GM12864 (cell line): ENCODE data around the gene FREM3.

Source experiments
- DNase-seq: peaks from one replicate; pipeline ENCODE4 v3.0.0-alpha.2; 2011; ENCODE audit warnings: low read depth
- H3K4me3 ChIP-seq: 2 replicates; pipeline ENCODE4 v1.5.1; 2011; ENCODE audit warnings: mild to moderate bottlenecking, low read depth, low read length, control low read depth
- TF ChIP-seq, protein P1 (sequence below): IDR thresholded peaks from 2 replicates; pipeline ENCODE4 v1.5.1; 2011; ENCODE audit warnings: low read depth, mild to moderate bottlenecking, moderate library complexity, low read length, control low read depth, inconsistent platforms; ENCODE audit errors: missing control alignments

FREM3 gene

DNA sequence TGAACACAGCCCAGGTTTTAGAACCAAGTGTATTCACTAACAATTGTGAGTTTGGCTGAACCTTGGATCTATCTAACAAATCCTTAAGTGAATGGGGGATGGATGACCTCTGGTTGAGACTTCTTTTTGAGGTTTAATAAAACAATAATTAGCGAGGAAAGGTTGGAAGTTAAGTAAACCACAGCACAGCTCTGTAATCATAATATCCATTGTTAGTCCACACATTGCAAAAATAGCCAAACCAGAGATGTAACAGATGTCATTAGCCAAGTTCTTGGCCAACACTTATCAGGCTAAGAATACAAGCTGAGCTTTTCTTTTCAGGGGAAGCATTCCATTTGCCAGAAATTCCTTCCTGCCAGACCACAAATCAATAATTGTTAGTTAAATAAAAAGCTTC lies 59.1 kb downstream of the FREM3 start:
- H3K4me3 ChIP-seq, result no peak overlapping the region
- no peak for DNase-seq
- TF ChIP-seq, protein P1, sequence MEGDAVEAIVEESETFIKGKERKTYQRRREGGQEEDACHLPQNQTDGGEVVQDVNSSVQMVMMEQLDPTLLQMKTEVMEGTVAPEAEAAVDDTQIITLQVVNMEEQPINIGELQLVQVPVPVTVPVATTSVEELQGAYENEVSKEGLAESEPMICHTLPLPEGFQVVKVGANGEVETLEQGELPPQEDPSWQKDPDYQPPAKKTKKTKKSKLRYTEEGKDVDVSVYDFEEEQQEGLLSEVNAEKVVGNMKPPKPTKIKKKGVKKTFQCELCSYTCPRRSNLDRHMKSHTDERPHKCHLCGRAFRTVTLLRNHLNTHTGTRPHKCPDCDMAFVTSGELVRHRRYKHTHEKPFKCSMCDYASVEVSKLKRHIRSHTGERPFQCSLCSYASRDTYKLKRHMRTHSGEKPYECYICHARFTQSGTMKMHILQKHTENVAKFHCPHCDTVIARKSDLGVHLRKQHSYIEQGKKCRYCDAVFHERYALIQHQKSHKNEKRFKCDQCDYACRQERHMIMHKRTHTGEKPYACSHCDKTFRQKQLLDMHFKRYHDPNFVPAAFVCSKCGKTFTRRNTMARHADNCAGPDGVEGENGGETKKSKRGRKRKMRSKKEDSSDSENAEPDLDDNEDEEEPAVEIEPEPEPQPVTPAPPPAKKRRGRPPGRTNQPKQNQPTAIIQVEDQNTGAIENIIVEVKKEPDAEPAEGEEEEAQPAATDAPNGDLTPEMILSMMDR, result no peak

DNA sequence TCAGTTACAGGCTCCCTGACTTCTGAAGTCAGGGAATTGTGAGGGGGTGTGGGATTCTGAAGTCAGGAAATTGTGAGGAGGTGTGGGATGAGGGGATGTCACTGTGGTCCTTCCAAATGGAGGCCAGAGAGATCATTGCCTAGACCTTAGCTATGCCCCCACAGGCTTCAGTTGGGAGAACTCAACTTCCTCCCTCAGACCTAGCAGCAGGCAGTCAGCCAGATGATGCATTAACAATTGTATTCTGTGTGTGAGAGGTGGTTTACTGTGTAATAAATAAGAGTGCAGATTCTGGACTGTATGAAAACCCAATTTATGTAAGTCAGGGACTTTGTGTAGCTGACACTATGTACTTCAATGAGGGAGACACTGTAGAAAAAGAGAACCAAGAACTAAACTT lies 65.7 kb downstream of the FREM3 start:
- DNase-seq, result no peak
- H3K4me3 ChIP-seq, result no peak overlapping the region
- TF ChIP-seq, protein P1, result no peak

DNA sequence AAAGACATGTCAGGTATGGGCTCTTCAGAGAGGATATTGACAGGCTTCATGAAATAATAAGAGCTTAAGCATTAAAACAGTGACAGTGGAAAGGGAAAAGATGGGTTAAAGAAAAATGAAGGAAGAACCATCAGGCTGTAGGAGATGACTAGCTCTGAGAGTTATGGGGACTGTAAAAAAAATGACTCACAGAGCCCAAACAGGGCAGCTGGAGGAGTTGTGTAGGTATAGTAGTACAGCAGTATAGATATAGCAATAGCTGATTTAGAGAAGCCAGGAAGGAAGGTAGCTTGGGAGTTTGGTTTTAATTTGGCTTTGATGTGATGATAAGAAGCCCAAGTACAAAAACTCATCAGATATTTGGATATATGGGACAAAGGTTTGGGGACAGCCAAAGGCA lies 66.6 kb downstream of the FREM3 start:
- no peak for DNase-seq
- TF ChIP-seq, protein P1, result no peak

DNA sequence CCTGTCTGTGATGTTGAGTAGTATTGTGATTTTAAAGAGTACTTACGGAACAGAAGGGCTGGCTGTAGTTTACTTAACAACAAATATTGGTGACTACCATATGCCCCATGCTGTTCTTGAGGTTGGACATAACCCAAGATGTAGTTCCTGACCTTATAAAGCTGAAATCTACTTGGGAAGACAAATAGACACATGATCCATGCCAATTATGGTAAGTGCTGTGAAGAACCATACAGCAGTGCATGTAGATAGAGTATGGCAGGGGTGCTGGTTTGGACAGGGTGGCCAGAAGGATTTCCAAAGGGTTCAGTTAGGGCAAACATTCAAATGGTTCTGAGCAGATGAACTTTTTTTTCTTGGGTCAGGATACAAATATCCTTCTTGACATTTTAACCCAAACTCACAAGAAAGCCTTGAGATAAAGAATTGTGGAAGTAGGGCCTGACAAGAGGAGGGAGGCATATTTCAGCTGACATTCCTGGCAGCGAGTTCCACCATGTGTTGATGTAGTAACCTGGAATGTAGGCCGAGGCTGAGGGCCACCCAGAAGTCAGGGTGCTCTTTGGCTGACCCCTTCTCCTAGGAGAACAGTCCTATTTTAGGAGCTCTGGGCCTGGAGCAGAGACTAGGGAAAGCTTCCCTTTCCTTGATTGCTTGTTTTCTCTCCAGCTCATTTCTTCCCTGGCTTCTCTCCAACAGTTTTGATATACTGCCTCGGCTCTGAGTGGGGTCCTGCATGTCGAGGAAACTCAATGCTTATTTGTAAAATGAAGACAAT lies 74.2 kb downstream of the FREM3 start:
- no peak for DNase-seq
- TF ChIP-seq, protein P1, result no peak
- H3K4me3 ChIP-seq, result no peak overlapping the region

More for the DNA sequence above, 66.6 kb downstream of the FREM3 start:
- no peak overlapping the region for H3K4me3 ChIP-seq

DNA sequence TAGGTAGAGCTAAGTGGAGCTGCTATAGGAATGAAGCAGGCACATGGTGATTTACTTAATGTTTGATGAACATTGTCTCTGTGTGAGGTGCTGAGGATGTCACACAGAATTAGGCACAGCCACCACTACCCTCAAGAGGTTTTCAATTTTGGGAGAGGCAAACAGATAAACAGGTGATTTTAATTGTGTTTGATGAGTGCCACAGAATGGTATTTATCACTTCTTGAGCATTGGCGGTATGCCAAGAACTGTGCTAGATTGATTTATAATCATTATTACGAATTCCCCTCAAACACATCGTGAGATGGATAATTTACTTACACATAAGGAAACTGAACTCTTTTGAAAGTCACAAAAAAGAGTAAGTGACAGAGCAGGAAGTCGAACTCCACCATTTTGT lies 74.8 kb downstream of the FREM3 start:
- H3K4me3 ChIP-seq, result no peak overlapping the region
- no peak for DNase-seq
- TF ChIP-seq, protein P1, result no peak

DNA sequence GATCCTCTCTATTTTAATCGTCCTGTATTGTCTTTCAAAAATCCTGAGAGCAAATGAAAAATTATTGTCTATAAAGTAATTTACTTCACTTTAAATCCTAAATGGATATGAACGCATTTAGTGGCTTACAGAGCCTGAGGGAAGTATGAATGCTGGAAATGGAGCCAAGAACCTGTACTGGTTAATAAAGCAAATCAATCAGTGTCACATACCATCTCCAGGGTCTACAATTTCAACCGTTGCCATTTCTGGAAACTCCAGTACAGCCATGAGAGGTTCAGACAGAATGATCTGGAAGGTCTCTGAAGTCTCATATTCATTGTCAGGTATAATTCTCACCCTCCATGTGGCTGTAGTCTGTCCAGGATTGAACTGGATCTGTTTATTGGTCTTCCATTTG lies 76.6 kb downstream of the FREM3 start:
- no peak for DNase-seq
- H3K4me3 ChIP-seq, result no peak overlapping the region
- TF ChIP-seq, protein P1, result no peak

DNA sequence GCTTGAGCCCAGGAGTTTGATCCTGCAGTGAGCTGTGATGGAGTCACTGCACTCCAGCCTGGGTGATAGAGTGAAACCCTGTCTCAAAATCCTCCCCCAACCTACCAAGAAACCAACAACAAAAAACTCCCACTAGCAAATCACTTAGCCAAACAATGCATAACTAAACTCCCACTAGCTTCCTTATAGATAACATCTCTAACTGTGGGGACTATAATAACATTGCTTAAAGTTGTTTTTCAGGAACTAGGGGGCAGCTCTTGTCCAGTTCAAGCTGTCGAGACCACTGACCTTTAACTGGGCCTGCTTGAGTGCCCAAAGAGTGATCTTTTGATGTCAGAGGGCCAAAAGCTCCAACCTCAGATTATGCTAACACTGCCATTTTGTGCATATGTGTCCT lies 81.7 kb downstream of the FREM3 start:
- TF ChIP-seq, protein P1, result no peak
- H3K4me3 ChIP-seq, result no peak overlapping the region
- no peak for DNase-seq
